ENCODE measurements around the gene DPYSL3. TPM values are rescaled to one million over a fixed set of nuclear protein-coding genes. Genes with fewer than 3 reads are reported as not detected.
A peak's percentile ranks its signal among the peaks of the same experiment; 100 is the strongest.

DPYSL3 gene
- polyA plus RNA-seq, 1 of the 3 experiments (the other 2 are of a cell fraction) = 123 TPM

DNA sequence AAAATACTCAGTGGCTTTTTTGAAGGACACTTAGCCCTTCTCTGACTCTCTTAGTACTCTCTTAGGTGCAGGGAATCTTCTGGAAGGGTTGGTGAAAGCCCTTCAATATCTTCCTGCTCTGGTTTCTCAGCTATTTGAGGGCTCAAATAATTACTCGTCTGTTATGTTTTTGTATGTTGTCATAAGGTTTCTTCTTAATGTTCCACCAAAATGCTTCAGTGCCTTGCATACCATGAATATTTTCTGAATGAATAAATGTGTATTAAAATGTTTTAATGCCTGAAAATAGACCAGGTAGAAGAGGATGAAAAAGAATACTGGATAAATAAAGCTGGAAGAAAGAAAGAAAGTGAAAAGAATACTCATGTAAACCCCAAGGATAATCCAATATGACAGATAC is 150.8 kb downstream of the DPYSL3 start:
- H3K27ac ChIP-seq (ENCODE audit: low read depth in 2 of 2, low read length in 1 of 2) = no peak overlapping the region
- no peaks in the 10 kb centered on the region for H3K79me2 ChIP-seq (ENCODE audit: insufficient read depth)
- H3K9ac ChIP-seq = no peak overlapping the region
- ChIA-PET CTCF (interaction anchor here (0.7 to 1.2 kb wide), 3 partner anchors 10 to 143 kb away, joined by 3 read pairs; no protein-coding TSS in a partner anchor), POLR2A (no interaction called here)
- H3K36me3 ChIP-seq (replicated peaks in 1 of 2; ENCODE audit: control insufficient read depth in 1 of 2, insufficient read depth in 2 of 2, low read length in 1 of 2) = no peaks in the 10 kb centered on the region
- H3F3A ChIP-seq (replicated peaks; ENCODE audit: insufficient read depth) = no peaks in the 10 kb centered on the region
- no peaks in the 10 kb centered on the region for H3K9me2 ChIP-seq
- 45% methylated on average over 1 of the region's 1 CpG for WGBS (ENCODE audit: low lambda C conversion rate)
- H3K4me3 ChIP-seq (ENCODE audit: low read depth in 2 of 2, low read length in 1 of 2) = no peak overlapping the region
- H3K4me1 ChIP-seq (ENCODE audit: control insufficient read depth in 1 of 2, insufficient read depth in 2 of 2, low read depth in 1 of 2, low read length in 1 of 2) = 0 out of 4 replicates have a peak, but pooled peaks cover 0 to 8% of the 10 kb centered on the region in 2 experiments
- no peak for DNase-seq
- H3K4me2 ChIP-seq = no peak overlapping the region
- no peaks in the 10 kb centered on the region for H4K20me1 ChIP-seq (ENCODE audit: insufficient read depth)
- H3K9me3 ChIP-seq = no peaks in the 10 kb centered on the region
- H2AFZ ChIP-seq (ENCODE audit: low read depth) = no peak overlapping the region
- no peak for TF ChIP-seq REST (IDR thresholded peaks at IDR 0.05; ENCODE audit: low read depth, low read length)
- 0 out of 2 replicates have a peak, but pooled peaks have one; percentile 12 for TF ChIP-seq FOSL2 (IDR thresholded peaks at IDR 0.05; ENCODE audit: borderline replicate concordance, low read depth)
- H3K27me3 ChIP-seq (ENCODE audit: insufficient read depth) = no peaks in the 10 kb centered on the region

DNA sequence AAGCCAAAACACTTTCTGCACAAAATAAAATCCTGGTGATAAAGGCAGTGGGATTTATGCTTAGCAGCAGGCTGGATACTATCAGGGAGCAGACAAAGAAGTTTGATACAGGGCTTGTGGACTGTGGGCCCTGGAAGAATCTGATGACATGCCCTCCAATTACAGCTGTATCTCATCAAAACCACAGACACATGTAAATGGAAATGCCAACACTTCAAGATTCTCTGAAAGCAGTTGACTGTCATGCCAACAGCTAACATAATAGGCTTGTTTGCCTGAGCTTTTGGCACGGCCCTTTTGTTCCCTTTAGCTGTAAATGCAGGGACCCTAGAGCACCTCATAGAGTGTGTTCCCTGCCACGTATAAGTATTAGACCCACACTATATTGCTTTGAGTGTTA is 160.6 kb downstream of the DPYSL3 start:
- Histone ChIP-seq H3K4me3 (ENCODE audit: low read depth in 2 of 2, low read length in 1 of 2) (no peak overlapping the region), H3K27me3 (ENCODE audit: insufficient read depth) (no peaks in the 10 kb centered on the region), H3K9ac (no peak overlapping the region), H3K9me3 (no peaks in the 10 kb centered on the region), H4K20me1 (ENCODE audit: insufficient read depth) (no peaks in the 10 kb centered on the region), H3K79me2 (ENCODE audit: insufficient read depth) (no peaks in the 10 kb centered on the region), H3K9me2 (no peaks in the 10 kb centered on the region), H3K36me3 (replicated peaks in 1 of 2; ENCODE audit: control insufficient read depth in 1 of 2, insufficient read depth in 2 of 2, low read length in 1 of 2) (no peaks in the 10 kb centered on the region), H3F3A (replicated peaks; ENCODE audit: insufficient read depth) (no peaks in the 10 kb centered on the region), H3K27ac (ENCODE audit: low read depth in 2 of 2, low read length in 1 of 2) (no peak overlapping the region), H2AFZ (ENCODE audit: low read depth) (no peak overlapping the region), H3K4me1 (ENCODE audit: control insufficient read depth in 1 of 2, insufficient read depth in 2 of 2, low read depth in 1 of 2, low read length in 1 of 2) (no peaks in the 10 kb centered on the region; a peak in 1 of 4 replicates), H3K4me2 (no peak overlapping the region)
- TF ChIP-seq TCF12 (IDR thresholded peaks at IDR 0.05) = no peak
- no peak for TF ChIP-seq EZH2phosphoT487 (IDR thresholded peaks at IDR 0.05; ENCODE audit: borderline replicate concordance, low read depth)
- TF ChIP-seq, protein P1, sequence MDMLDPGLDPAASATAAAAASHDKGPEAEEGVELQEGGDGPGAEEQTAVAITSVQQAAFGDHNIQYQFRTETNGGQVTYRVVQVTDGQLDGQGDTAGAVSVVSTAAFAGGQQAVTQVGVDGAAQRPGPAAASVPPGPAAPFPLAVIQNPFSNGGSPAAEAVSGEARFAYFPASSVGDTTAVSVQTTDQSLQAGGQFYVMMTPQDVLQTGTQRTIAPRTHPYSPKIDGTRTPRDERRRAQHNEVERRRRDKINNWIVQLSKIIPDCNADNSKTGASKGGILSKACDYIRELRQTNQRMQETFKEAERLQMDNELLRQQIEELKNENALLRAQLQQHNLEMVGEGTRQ (IDR thresholded peaks at IDR 0.05; ENCODE audit: borderline replicate concordance, low read depth, low read length) = no peak
- no peak for TF ChIP-seq FOSL2 (IDR thresholded peaks at IDR 0.05; ENCODE audit: borderline replicate concordance, low read depth)
- TF ChIP-seq NRF1 (IDR thresholded peaks at IDR 0.05; ENCODE audit: low read depth, low read length) = no peak
- TF ChIP-seq JUND (IDR thresholded peaks at IDR 0.05) = no peak
- TF ChIP-seq RFX5 (IDR thresholded peaks at IDR 0.05; ENCODE audit: low read length) = no peak
- TF ChIP-seq GABPA (IDR thresholded peaks at IDR 0.05; ENCODE audit: low read depth) = no peak
- TF ChIP-seq, protein P2, sequence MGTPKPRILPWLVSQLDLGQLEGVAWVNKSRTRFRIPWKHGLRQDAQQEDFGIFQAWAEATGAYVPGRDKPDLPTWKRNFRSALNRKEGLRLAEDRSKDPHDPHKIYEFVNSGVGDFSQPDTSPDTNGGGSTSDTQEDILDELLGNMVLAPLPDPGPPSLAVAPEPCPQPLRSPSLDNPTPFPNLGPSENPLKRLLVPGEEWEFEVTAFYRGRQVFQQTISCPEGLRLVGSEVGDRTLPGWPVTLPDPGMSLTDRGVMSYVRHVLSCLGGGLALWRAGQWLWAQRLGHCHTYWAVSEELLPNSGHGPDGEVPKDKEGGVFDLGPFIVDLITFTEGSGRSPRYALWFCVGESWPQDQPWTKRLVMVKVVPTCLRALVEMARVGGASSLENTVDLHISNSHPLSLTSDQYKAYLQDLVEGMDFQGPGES (IDR thresholded peaks at IDR 0.05; ENCODE audit: low read depth, low read length) = no peak
- no peak for TF ChIP-seq YY1 (IDR thresholded peaks at IDR 0.05; ENCODE audit: low read depth)
- no peak for TF ChIP-seq EP300 (IDR thresholded peaks at IDR 0.05; ENCODE audit: borderline replicate concordance in 1 of 2, low read depth in 1 of 2, low read length in 1 of 2)
- TF ChIP-seq POLR2AphosphoS5 (IDR thresholded peaks at IDR 0.05; ENCODE audit: low read depth, low read length) = no peak
- no peak for TF ChIP-seq MAX (IDR thresholded peaks at IDR 0.05; ENCODE audit: low read depth)
- TF ChIP-seq RXRA (IDR thresholded peaks at IDR 0.05; ENCODE audit: borderline replicate concordance, low read depth) = no peak
- TF ChIP-seq, protein P3, sequence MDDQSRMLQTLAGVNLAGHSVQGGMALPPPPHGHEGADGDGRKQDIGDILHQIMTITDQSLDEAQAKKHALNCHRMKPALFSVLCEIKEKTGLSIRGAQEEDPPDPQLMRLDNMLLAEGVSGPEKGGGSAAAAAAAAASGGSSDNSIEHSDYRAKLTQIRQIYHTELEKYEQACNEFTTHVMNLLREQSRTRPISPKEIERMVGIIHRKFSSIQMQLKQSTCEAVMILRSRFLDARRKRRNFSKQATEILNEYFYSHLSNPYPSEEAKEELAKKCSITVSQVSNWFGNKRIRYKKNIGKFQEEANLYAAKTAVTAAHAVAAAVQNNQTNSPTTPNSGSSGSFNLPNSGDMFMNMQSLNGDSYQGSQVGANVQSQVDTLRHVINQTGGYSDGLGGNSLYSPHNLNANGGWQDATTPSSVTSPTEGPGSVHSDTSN (IDR thresholded peaks at IDR 0.05) = no peak
- ChIA-PET POLR2A (no interaction called here), CTCF (interaction anchor here (1.1 to 1.4 kb wide), 2 partner anchors 21 to 25 kb away, joined by 3 read pairs; no protein-coding TSS in a partner anchor)
- DNase-seq = no peak
- WGBS (ENCODE audit: low lambda C conversion rate) = 32% methylated on average over 2 of the region's 2 CpGs

Measured in SK-N-SH (cell line).